ENCODE measurements around the gene FOXC1.
A peak's percentile ranks its signal among the peaks of the same experiment; 100 is the strongest.

Gene FOXC1

GRCh38 chr6:1611572-1612298 is 2.0 kb downstream of the FOXC1 start:
- DNase-seq (ENCODE audit: low spot score) = no peak

GRCh38 chr6:1612299-1612973 is 2.7 kb downstream of the FOXC1 start:
- no peak for DNase-seq (ENCODE audit: low spot score)

- DNase-seq (ENCODE audit: low spot score) = no peak
These were observed 3.2 kb downstream of the FOXC1 start for GRCh38 chr6:1612974-1613306.

GRCh38 chr6:1613346-1613687 is 3.6 kb downstream of the FOXC1 start:
- DNase-seq (ENCODE audit: low spot score) = no peak

GRCh38 chr6:1613688-1614447 is 4.2 kb downstream of the FOXC1 start:
- peak; percentile 60 for DNase-seq (ENCODE audit: low spot score)

GRCh38 chr6:1614448-1615150 is 4.9 kb downstream of the FOXC1 start:
- no peak for DNase-seq (ENCODE audit: low spot score)

GRCh38 chr6:1615151-1615852 is 5.6 kb downstream of the FOXC1 start:
- DNase-seq (ENCODE audit: low spot score) = no peak

- DNase-seq (ENCODE audit: low spot score) = no peak
These were observed 6.2 kb downstream of the FOXC1 start for GRCh38 chr6:1615853-1616420.

GRCh38 chr6:1616701-1617463 is 7.2 kb downstream of the FOXC1 start:
- no peak for DNase-seq (ENCODE audit: low spot score)

- DNase-seq (ENCODE audit: low spot score) = no peak
These were observed 8.0 kb downstream of the FOXC1 start for GRCh38 chr6:1617466-1618310.

- DNase-seq (ENCODE audit: low spot score) = no peak
These were observed 8.8 kb downstream of the FOXC1 start for GRCh38 chr6:1618311-1619097.

- no peak for DNase-seq (ENCODE audit: low spot score)
These were observed 9.5 kb downstream of the FOXC1 start for GRCh38 chr6:1619098-1619672.

- DNase-seq (ENCODE audit: low spot score) = no peak
These were observed 10.2 kb downstream of the FOXC1 start for GRCh38 chr6:1619673-1620503.

GRCh38 chr6:1620504-1621069 is 10.9 kb downstream of the FOXC1 start:
- no peak for DNase-seq (ENCODE audit: low spot score)

GRCh38 chr6:1621070-1621701 is 11.5 kb downstream of the FOXC1 start:
- DNase-seq (ENCODE audit: low spot score) = no peak

GRCh38 chr6:1622220-1622850 is 12.6 kb downstream of the FOXC1 start:
- peak; percentile 60 for DNase-seq (ENCODE audit: low spot score)

Data from SK-N-DZ (cell line).